Esophagus squamous epithelium (tissue), 4 donors: ENCODE measurements around the gene SHCBP1L.

Experiments
- POLR2A ChIP-seq, 4 donors: fragments of 450-650 bp; IDR thresholded peaks; one replicate each; pipeline ENCODE4 v1.6.1; 2017; ENCODE audit warnings: antibody characterized with exemption in 4 of 4, mild to moderate bottlenecking in 4 of 4, moderate library complexity in 3 of 4
- TF ChIP-seq, protein P1 (sequence below), 6 experiments: fragments of 450-650 bp in 4 of 6; fragments of 200-600 bp in 2 of 6; sonication (generic) in 2 of 6; IDR thresholded peaks; one replicate each; pipeline ENCODE4 v1.5.1; 2016 to 2019; ENCODE audit warnings: antibody characterized with exemption in 6 of 6, mild to moderate bottlenecking in 4 of 6, moderate library complexity in 4 of 6

DNA sequence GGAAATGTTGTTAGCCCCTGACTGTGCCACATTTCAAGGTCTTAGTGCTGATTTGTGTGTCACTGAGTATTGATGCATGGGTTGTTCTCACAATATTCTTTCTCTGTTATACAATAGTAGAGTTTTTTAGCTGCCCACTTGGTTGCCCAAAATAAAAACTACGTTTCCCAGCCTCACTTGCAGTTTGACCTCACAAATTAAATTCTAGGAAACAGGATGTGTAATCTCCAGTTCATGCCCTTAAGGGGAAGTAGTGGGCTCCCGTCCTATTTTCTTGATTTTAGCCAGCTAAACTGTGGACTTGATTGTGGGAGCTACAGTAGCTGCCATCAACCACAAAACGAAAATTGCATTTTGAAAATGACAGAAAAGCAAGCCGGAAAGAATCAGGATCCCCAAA, 42.9 kb upstream of the SHCBP1L start:
- TF ChIP-seq, protein P1, sequence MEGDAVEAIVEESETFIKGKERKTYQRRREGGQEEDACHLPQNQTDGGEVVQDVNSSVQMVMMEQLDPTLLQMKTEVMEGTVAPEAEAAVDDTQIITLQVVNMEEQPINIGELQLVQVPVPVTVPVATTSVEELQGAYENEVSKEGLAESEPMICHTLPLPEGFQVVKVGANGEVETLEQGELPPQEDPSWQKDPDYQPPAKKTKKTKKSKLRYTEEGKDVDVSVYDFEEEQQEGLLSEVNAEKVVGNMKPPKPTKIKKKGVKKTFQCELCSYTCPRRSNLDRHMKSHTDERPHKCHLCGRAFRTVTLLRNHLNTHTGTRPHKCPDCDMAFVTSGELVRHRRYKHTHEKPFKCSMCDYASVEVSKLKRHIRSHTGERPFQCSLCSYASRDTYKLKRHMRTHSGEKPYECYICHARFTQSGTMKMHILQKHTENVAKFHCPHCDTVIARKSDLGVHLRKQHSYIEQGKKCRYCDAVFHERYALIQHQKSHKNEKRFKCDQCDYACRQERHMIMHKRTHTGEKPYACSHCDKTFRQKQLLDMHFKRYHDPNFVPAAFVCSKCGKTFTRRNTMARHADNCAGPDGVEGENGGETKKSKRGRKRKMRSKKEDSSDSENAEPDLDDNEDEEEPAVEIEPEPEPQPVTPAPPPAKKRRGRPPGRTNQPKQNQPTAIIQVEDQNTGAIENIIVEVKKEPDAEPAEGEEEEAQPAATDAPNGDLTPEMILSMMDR (IDR thresholded peaks at IDR 0.05): no peak
- TF ChIP-seq POLR2A (IDR thresholded peaks at IDR 0.05): no peak
